ENCODE measurements around the gene KLHL4. TPM values are rescaled to one million over a fixed set of nuclear protein-coding genes. Genes with fewer than 3 reads are reported as not detected.
"Not testable (repeated sequence)": the region's sequence is repeated elsewhere in the genome, so short reads cannot be mapped to it uniquely, and the experiment has no call there.

Gene KLHL4
- total RNA-seq, 1 donor from 2014 or later = 16.4 TPM

- H3K4me1 ChIP-seq (ENCODE audit: insufficient read depth, low read length) = no peaks in the 10 kb centered on the region
- H3K9me3 ChIP-seq (ENCODE audit: insufficient read depth, low read depth, low read length) = no peaks in the 10 kb centered on the region
- no peaks in the 10 kb centered on the region for H3K36me3 ChIP-seq (ENCODE audit: insufficient read depth, low read length)
- no peaks in the 10 kb centered on the region for H3K27me3 Mint-ChIP-seq (ENCODE audit: low read depth, unreplicated experiment)
- TF ChIP-seq EZH2 (IDR thresholded peaks at IDR 0.05; ENCODE audit: insufficient read depth, low read length) (no peak), CTCF (IDR thresholded peaks at IDR 0.05; ENCODE audit: insufficient read depth, low read depth, low read length) (no peak)
- DNase-seq (ENCODE audit: low read depth) = no peak
- no peaks in the 10 kb centered on the region for H3K36me3 Mint-ChIP-seq (ENCODE audit: low read depth, unreplicated experiment)
- no peak overlapping the region for H3K27ac Mint-ChIP-seq (ENCODE audit: unreplicated experiment)
- no peak overlapping the region for H3K27ac ChIP-seq (ENCODE audit: low read depth, low read length)
- no peak overlapping the region for H3K4me3 Mint-ChIP-seq (ENCODE audit: unreplicated experiment)
- no peak overlapping the region for H3K4me3 ChIP-seq (ENCODE audit: insufficient read depth, low read depth, low read length)
- H4K20me1 ChIP-seq (ENCODE audit: insufficient read depth, low read length) = no peaks in the 10 kb centered on the region
- H3K4me2 ChIP-seq (ENCODE audit: low read length) = no peak overlapping the region
- H3K4me1 Mint-ChIP-seq (ENCODE audit: low read depth, unreplicated experiment) = no peaks in the 10 kb centered on the region
- no peak for FAIRE-seq
- H3K9me3 Mint-ChIP-seq (ENCODE audit: unreplicated experiment) = no peaks in the 10 kb centered on the region
- no peaks in the 10 kb centered on the region for H3K27me3 ChIP-seq (ENCODE audit: insufficient read depth, low read length)
- no peaks in the 10 kb centered on the region for H3K79me2 ChIP-seq (ENCODE audit: insufficient read depth, low read length)
- no peak overlapping the region for H3K9ac ChIP-seq (ENCODE audit: low read length)
- H2AFZ ChIP-seq (ENCODE audit: low read depth, low read length) = no peak overlapping the region
Measured at GRCh38 chrX:87475793-87476192, 41.8 kb upstream of the KLHL4 start.

DNA sequence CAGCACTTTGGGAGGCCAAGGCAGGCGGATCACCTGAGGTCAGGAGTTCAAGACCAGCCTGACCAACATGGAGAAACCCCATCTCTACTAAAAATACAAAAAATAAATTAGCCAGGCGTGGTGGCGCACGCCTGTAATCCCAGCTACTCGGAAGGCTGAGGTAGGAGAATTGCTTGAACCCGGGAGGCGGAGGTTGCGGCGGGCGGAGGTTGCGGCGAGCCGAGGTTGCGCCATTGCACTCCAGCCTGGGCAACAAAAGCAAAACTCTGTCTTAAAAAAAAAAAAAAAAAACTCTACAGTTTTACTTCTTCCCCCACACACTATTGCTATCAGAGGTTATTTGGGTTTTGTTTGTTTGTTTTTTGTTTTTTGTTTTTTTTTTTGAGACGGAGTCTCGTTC, 38.9 kb upstream of the KLHL4 start:
- not testable (repeated sequence) for FAIRE-seq; H3K27me3 ChIP-seq (ENCODE audit: insufficient read depth, low read length); H3K36me3 Mint-ChIP-seq (ENCODE audit: low read depth, unreplicated experiment); H3K27me3 Mint-ChIP-seq (ENCODE audit: low read depth, unreplicated experiment); H3K36me3 ChIP-seq (ENCODE audit: insufficient read depth, low read length); H3K79me2 ChIP-seq (ENCODE audit: insufficient read depth, low read length); H3K9me3 ChIP-seq (ENCODE audit: insufficient read depth, low read depth, low read length); H3K9ac ChIP-seq (ENCODE audit: low read length); H3K4me1 Mint-ChIP-seq (ENCODE audit: low read depth, unreplicated experiment); H4K20me1 ChIP-seq (ENCODE audit: insufficient read depth, low read length); H2AFZ ChIP-seq (ENCODE audit: low read depth, low read length); H3K9me3 Mint-ChIP-seq (ENCODE audit: unreplicated experiment); H3K4me3 Mint-ChIP-seq (ENCODE audit: unreplicated experiment); H3K27ac ChIP-seq (ENCODE audit: low read depth, low read length); DNase-seq (ENCODE audit: low read depth); H3K4me2 ChIP-seq (ENCODE audit: low read length); H3K4me1 ChIP-seq (ENCODE audit: insufficient read depth, low read length); H3K27ac Mint-ChIP-seq (ENCODE audit: unreplicated experiment); H3K4me3 ChIP-seq (ENCODE audit: insufficient read depth, low read depth, low read length)

DNA sequence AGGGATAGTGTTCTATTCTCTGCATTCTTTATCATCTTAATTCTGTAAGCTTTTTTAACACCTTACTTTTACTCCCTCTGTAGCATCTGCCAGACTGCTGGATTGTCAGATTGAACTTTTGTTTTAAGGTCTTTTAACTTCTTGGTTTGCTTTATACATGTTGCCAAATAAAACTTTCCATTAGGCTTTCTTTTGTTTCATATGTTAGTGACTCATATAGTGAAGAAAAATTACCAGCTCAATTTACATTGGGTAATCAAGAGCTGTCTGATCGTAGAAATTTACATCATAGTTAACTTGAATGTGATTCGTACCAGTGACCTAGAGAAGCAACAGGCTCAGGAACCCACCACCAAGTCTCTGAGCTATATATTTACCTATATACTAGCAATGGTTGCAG, 28.5 kb upstream of the KLHL4 start:
- Histone ChIP-seq H4K20me1 (ENCODE audit: insufficient read depth, low read length) (no peaks in the 10 kb centered on the region), H3K4me1 (ENCODE audit: insufficient read depth, low read length) (no peaks in the 10 kb centered on the region), H2AFZ (ENCODE audit: low read depth, low read length) (no peak overlapping the region), H3K27me3 (ENCODE audit: insufficient read depth, low read length) (no peaks in the 10 kb centered on the region), H3K79me2 (ENCODE audit: insufficient read depth, low read length) (no peaks in the 10 kb centered on the region), H3K9me3 (ENCODE audit: insufficient read depth, low read depth, low read length) (no peaks in the 10 kb centered on the region), H3K9ac (ENCODE audit: low read length) (no peak overlapping the region), H3K4me2 (ENCODE audit: low read length) (no peak overlapping the region), H3K27ac (ENCODE audit: low read depth, low read length) (no peak overlapping the region), H3K4me3 (ENCODE audit: insufficient read depth, low read depth, low read length) (no peak overlapping the region), H3K36me3 (ENCODE audit: insufficient read depth, low read length) (no peaks in the 10 kb centered on the region)
- FAIRE-seq (peak; percentile 65), DNase-seq (ENCODE audit: low read depth) (peak; percentile 8)
- TF ChIP-seq CTCF (IDR thresholded peaks at IDR 0.05; ENCODE audit: insufficient read depth, low read depth, low read length) (no peak), EZH2 (IDR thresholded peaks at IDR 0.05; ENCODE audit: insufficient read depth, low read length) (no peak)
- H3K36me3 Mint-ChIP-seq (ENCODE audit: low read depth, unreplicated experiment) = no peaks in the 10 kb centered on the region
- H3K9me3 Mint-ChIP-seq (ENCODE audit: unreplicated experiment) = no peaks in the 10 kb centered on the region
- H3K4me3 Mint-ChIP-seq (ENCODE audit: unreplicated experiment) = no peak overlapping the region
- H3K27me3 Mint-ChIP-seq (ENCODE audit: low read depth, unreplicated experiment) = no peaks in the 10 kb centered on the region
- H3K4me1 Mint-ChIP-seq (ENCODE audit: low read depth, unreplicated experiment) = no peaks in the 10 kb centered on the region
- no peak overlapping the region for H3K27ac Mint-ChIP-seq (ENCODE audit: unreplicated experiment)

All from astrocyte (in vitro differentiated cells and primary cell).